OCI-LY7 (cell line): ENCODE results near the gene ANO9.

Source experiments
- CTCF ChIP-seq: fragments of 200-600 bp; sonication (generic); conservative IDR thresholded peaks from 2 replicates; pipeline ENCODE4 v1.5.1; 2014; ENCODE audit warnings: mild to moderate bottlenecking, antibody characterized with exemption, low read length, moderate library complexity, mixed read lengths
- EZH2phosphoT487 ChIP-seq: fragments of 200-600 bp; sonication (generic); IDR thresholded peaks from 2 replicates; pipeline ENCODE4 v1.6.1; 2018; ENCODE audit warnings: low read depth, borderline replicate concordance, mild to moderate bottlenecking, mixed run types, antibody characterized with exemption, low read length, moderate library complexity, mixed read lengths

GRCh38 chr11:433111-433510 is 8.7 kb downstream of the ANO9 start:
- TF ChIP-seq CTCF = no peak
- no peak for TF ChIP-seq EZH2phosphoT487
